Activated CD8-positive, alpha-beta T cell treated with anti-CD3 and anti-CD28 coated beads for 36 hours (primary cell): ENCODE data around the gene SH3BP5L. TPM values are rescaled to one million over a fixed set of nuclear protein-coding genes. Genes with fewer than 3 reads are reported as not detected.

ENCODE experiments used
- ATAC-seq: fragments of 200-7000 bp; cut with Tn5 transposase; one replicate; pipeline ENCODE4 v1.10.0; 2021; ENCODE audit warnings: mild to moderate bottlenecking, moderate library complexity
- CTCF ChIA-PET: fragments of 350-600 bp; sonication (Branson Sonifier 250); formaldehyde crosslinking; loops from one replicate; lab custom pipeline; 2021; ENCODE audit warnings: antibody characterized with exemption; lab: Charles Lee
- POLR2A ChIA-PET: fragments of 350-600 bp; sonication (Branson Sonifier 250); formaldehyde crosslinking; loops from one replicate; lab custom pipeline; 2021; ENCODE audit warnings: antibody characterized with exemption; lab: Charles Lee
- DNase-seq: peaks from one replicate; pipeline ENCODE4 v3.0.0-alpha.2; 2020
- H3K27ac Mint-ChIP-seq: one replicate; pipeline ENCODE4 v1.8.0; 2021; ENCODE audit warnings: mild to moderate bottlenecking, mixed read lengths
- H3K27me3 Mint-ChIP-seq: one replicate; pipeline ENCODE4 v1.8.0; 2021; ENCODE audit warnings: mixed read lengths
- H3K36me3 Mint-ChIP-seq: one replicate; pipeline ENCODE4 v1.8.0; 2021; ENCODE audit warnings: low read depth, mixed read lengths
- H3K4me1 Mint-ChIP-seq: one replicate; pipeline ENCODE4 v1.8.0; 2021; ENCODE audit warnings: low read depth, mixed read lengths
- H3K4me3 Mint-ChIP-seq: one replicate; pipeline ENCODE4 v1.8.0; 2021; ENCODE audit warnings: mild to moderate bottlenecking, moderate library complexity, mixed read lengths
- H3K9me3 Mint-ChIP-seq: one replicate; pipeline ENCODE4 v1.8.0; 2021; ENCODE audit warnings: mixed read lengths
- CTCF ChIP-seq: fragments of 200-600 bp; IDR thresholded peaks from one replicate; pipeline ENCODE4 v1.8.0; 2022; ENCODE audit warnings: antibody characterized with exemption, mild to moderate bottlenecking
- intact Hi-C: fragments of 100-400 bp; cut with micrococcal nuclease; formaldehyde crosslinking; loops from one replicate; pipeline ENCODE4 v1.10.0; 2022
- total RNA-seq, 2 experiments: library from RNA; stranded (reverse); gene quantifications; one replicate each; pipeline ENCODE4 v1.2.3, GENCODE V29; 2021

The SH3BP5L gene
- total RNA-seq, 2 experiments from 2014 or later = 16.2 to 18.3 TPM

GRCh38 chr1:248822148-248823032 lies 3.3 kb downstream of the SH3BP5L start:
- Mint-ChIP-seq H3K9me3 (no peaks in the 10 kb centered on the region), H3K27me3 (no peaks in the 10 kb centered on the region), H3K27ac (no peak overlapping the region), H3K4me1 (peaks cover 73% of the 10 kb centered on the region), H3K4me3 (no peak overlapping the region), H3K36me3 (peaks cover 24% of the 10 kb centered on the region)
- ChIA-PET POLR2A (interaction anchor here (0.8 kb wide), 1 partner anchor 31 kb away, joined by 3 read pairs; no protein-coding TSS in a partner anchor), CTCF (no interaction called here)
- no peak for DNase-seq
- intact Hi-C loops = no loop called here
- ATAC-seq = no peak
- no peak for TF ChIP-seq CTCF

- H3K27me3 Mint-ChIP-seq = no peaks in the 10 kb centered on the region
- H3K4me1 Mint-ChIP-seq = peaks cover 72% of the 10 kb centered on the region
- intact Hi-C loops = no loop called here
- no peaks in the 10 kb centered on the region for H3K9me3 Mint-ChIP-seq
- no peak overlapping the region for H3K4me3 Mint-ChIP-seq
- peaks cover 24% of the 10 kb centered on the region for H3K36me3 Mint-ChIP-seq
- TF ChIP-seq CTCF = no peak
- DNase-seq = no peak
- ChIA-PET POLR2A (no interaction called here), CTCF (no interaction called here)
- no peak overlapping the region for H3K27ac Mint-ChIP-seq
- no peak for ATAC-seq
These were observed 4.1 kb downstream of the SH3BP5L start for GRCh38 chr1:248821641-248822040.

- DNase-seq (no peak), ATAC-seq (no peak)
- H3K9me3 Mint-ChIP-seq = no peaks in the 10 kb centered on the region
- CTCF ChIA-PET = no interaction called here
- no peak for TF ChIP-seq CTCF
- H3K27ac Mint-ChIP-seq = no peak overlapping the region
- intact Hi-C loops = no loop called here
- peaks cover 24% of the 10 kb centered on the region for H3K36me3 Mint-ChIP-seq
- POLR2A ChIA-PET = no interaction called here
- H3K27me3 Mint-ChIP-seq = no peaks in the 10 kb centered on the region
- peaks cover 74% of the 10 kb centered on the region for H3K4me1 Mint-ChIP-seq
- no peak overlapping the region for H3K4me3 Mint-ChIP-seq
These were observed 4.6 kb downstream of the SH3BP5L start for GRCh38 chr1:248821101-248821500.

- H3K4me1 Mint-ChIP-seq = peaks cover 71% of the 10 kb centered on the region
These were observed 5.6 kb downstream of the SH3BP5L start for GRCh38 chr1:248820041-248820585.

More at GRCh38 chr1:248820041-248820585, 5.6 kb downstream of the SH3BP5L start:
- ChIA-PET CTCF (interaction anchor here (1.8 kb wide), 1 partner anchor 15 kb away, joined by 5 read pairs; no protein-coding TSS in a partner anchor), POLR2A (no interaction called here)
- Mint-ChIP-seq H3K36me3 (peaks cover 27% of the 10 kb centered on the region), H3K27ac (peak overlapping the region; percentile 27), H3K9me3 (no peaks in the 10 kb centered on the region), H3K27me3 (no peaks in the 10 kb centered on the region), H3K4me3 (no peak overlapping the region)
- intact Hi-C loops = no loop called here
- no peak for TF ChIP-seq CTCF
- ATAC-seq (no peak), DNase-seq (no peak)
